ENCODE data around the gene TRMT112. TPM values are rescaled to one million over a fixed set of nuclear protein-coding genes. Genes with fewer than 3 reads are reported as not detected.

The TRMT112 gene
- total RNA-seq, 1 experiment from 2014 or later, result 341 TPM

DNA sequence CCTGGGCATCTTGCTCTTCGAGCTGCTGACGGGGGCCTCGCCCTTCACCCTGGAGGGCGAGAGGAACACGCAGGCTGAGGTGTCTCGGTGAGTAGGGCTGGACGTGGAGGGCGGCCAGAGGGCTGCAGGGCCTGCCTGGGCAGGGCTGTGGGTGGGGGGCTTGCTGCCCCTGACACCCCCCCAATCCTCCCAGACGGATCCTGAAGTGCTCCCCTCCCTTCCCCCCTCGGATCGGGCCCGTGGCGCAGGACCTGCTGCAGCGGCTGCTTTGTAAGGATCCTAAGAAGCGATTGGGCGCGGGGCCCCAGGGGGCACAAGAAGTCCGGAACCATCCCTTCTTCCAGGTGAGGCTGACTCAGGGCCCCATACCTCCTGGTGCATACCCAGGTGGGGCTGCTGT is 44.3 kb upstream of the TRMT112 start:
- no peaks in the 10 kb centered on the region for H3K27me3 ChIP-seq (ENCODE audit: control insufficient read depth, insufficient read depth, low read length)
- H3K36me3 ChIP-seq (ENCODE audit: control insufficient read depth, insufficient read depth, low read length), result peaks cover 6% of the 10 kb centered on the region
- H3K4me1 ChIP-seq (ENCODE audit: control insufficient read depth, insufficient read depth, low read length), result peaks cover 27% of the 10 kb centered on the region
- no peaks in the 10 kb centered on the region for H3K9me3 ChIP-seq (ENCODE audit: control insufficient read depth, insufficient read depth, low read depth, low read length)
- ATAC-seq (no peak), DNase-seq (ENCODE audit: low read depth, low spot score) (no peak)
- no TSS peak for BruUV-seq (replicated peaks)
- in situ Hi-C loops (cut with HindIII; ENCODE audit: low pct_unique_long_range_greater_than_20kb, low sequenced_read_pairs) (no loop called here), intact Hi-C loops (cut with micrococcal nuclease; ENCODE audit: unreplicated experiment) (no loop called here)
- ChIA-PET CTCF (no interaction called here), POLR2A (no interaction called here)
- TF ChIP-seq SIN3A (IDR thresholded peaks at IDR 0.05; ENCODE audit: borderline replicate concordance, insufficient read depth, low read depth, low read length), result no peak
- no peak for TF ChIP-seq TCF7L2 (IDR thresholded peaks at IDR 0.05; ENCODE audit: low read depth, low read length)
- TF ChIP-seq POLR2AphosphoS5 (IDR thresholded peaks at IDR 0.05; ENCODE audit: low read depth, low read length), result no peak
- TF ChIP-seq, protein P1, sequence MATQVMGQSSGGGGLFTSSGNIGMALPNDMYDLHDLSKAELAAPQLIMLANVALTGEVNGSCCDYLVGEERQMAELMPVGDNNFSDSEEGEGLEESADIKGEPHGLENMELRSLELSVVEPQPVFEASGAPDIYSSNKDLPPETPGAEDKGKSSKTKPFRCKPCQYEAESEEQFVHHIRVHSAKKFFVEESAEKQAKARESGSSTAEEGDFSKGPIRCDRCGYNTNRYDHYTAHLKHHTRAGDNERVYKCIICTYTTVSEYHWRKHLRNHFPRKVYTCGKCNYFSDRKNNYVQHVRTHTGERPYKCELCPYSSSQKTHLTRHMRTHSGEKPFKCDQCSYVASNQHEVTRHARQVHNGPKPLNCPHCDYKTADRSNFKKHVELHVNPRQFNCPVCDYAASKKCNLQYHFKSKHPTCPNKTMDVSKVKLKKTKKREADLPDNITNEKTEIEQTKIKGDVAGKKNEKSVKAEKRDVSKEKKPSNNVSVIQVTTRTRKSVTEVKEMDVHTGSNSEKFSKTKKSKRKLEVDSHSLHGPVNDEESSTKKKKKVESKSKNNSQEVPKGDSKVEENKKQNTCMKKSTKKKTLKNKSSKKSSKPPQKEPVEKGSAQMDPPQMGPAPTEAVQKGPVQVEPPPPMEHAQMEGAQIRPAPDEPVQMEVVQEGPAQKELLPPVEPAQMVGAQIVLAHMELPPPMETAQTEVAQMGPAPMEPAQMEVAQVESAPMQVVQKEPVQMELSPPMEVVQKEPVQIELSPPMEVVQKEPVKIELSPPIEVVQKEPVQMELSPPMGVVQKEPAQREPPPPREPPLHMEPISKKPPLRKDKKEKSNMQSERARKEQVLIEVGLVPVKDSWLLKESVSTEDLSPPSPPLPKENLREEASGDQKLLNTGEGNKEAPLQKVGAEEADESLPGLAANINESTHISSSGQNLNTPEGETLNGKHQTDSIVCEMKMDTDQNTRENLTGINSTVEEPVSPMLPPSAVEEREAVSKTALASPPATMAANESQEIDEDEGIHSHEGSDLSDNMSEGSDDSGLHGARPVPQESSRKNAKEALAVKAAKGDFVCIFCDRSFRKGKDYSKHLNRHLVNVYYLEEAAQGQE (IDR thresholded peaks at IDR 0.05; ENCODE audit: insufficient read depth in 1 of 2, low read depth in 2 of 2, low read length in 1 of 2), result no peak
- TF ChIP-seq, protein P2, sequence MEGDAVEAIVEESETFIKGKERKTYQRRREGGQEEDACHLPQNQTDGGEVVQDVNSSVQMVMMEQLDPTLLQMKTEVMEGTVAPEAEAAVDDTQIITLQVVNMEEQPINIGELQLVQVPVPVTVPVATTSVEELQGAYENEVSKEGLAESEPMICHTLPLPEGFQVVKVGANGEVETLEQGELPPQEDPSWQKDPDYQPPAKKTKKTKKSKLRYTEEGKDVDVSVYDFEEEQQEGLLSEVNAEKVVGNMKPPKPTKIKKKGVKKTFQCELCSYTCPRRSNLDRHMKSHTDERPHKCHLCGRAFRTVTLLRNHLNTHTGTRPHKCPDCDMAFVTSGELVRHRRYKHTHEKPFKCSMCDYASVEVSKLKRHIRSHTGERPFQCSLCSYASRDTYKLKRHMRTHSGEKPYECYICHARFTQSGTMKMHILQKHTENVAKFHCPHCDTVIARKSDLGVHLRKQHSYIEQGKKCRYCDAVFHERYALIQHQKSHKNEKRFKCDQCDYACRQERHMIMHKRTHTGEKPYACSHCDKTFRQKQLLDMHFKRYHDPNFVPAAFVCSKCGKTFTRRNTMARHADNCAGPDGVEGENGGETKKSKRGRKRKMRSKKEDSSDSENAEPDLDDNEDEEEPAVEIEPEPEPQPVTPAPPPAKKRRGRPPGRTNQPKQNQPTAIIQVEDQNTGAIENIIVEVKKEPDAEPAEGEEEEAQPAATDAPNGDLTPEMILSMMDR (IDR thresholded peaks at IDR 0.05), result no peak
- no peak overlapping the region for H3K27ac ChIP-seq (ENCODE audit: low read length)
- H3K4me3 ChIP-seq (ENCODE audit: low read depth in 2 of 2, low read length in 2 of 2), result no peak overlapping the region

DNA sequence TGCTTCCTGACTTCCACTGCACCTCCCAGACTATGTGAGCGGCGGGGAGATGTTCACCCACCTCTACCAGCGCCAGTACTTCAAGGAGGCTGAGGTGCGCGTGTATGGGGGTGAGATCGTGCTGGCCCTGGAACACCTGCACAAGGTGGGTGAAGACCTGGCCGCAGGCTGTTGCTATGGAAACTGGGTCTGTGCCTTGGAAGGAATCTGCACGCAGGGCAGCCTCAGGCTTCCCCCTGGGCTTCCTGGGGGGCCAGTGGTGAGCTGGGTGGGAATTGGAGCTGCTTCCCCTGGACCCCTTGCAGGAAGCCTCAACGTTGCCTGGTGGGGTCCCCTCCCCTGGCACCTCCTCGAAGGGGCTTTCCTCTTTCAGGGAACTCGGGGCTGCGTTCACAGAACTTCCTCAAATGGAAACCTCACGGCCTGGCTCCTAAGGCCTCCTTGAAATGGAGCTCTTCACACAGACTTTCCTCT is 43.1 kb upstream of the TRMT112 start:
- H3K4me1 ChIP-seq (ENCODE audit: control insufficient read depth, insufficient read depth, low read length), result peaks cover 36% of the 10 kb centered on the region
- TF ChIP-seq, protein P1 (IDR thresholded peaks at IDR 0.05; ENCODE audit: insufficient read depth in 1 of 2, low read depth in 2 of 2, low read length in 1 of 2), result no peak
- no peak for TF ChIP-seq TCF7L2 (IDR thresholded peaks at IDR 0.05; ENCODE audit: low read depth, low read length)
- TF ChIP-seq SIN3A (IDR thresholded peaks at IDR 0.05; ENCODE audit: borderline replicate concordance, insufficient read depth, low read depth, low read length), result no peak
- TF ChIP-seq, protein P2 (IDR thresholded peaks at IDR 0.05), result no peak
- no peak for TF ChIP-seq POLR2AphosphoS5 (IDR thresholded peaks at IDR 0.05; ENCODE audit: low read depth, low read length)
- ChIA-PET POLR2A (no interaction called here), CTCF (no interaction called here)
- no peak overlapping the region for H3K4me3 ChIP-seq (ENCODE audit: low read depth in 2 of 2, low read length in 2 of 2)
- no peaks in the 10 kb centered on the region for H3K27me3 ChIP-seq (ENCODE audit: control insufficient read depth, insufficient read depth, low read length)
- no peak for DNase-seq (ENCODE audit: low read depth, low spot score)
- in situ Hi-C loops (cut with HindIII; ENCODE audit: low pct_unique_long_range_greater_than_20kb, low sequenced_read_pairs), result no loop called here
- BruUV-seq (replicated peaks), result no TSS peak
- peaks cover 4% of the 10 kb centered on the region for H3K36me3 ChIP-seq (ENCODE audit: control insufficient read depth, insufficient read depth, low read length)
- no peaks in the 10 kb centered on the region for H3K9me3 ChIP-seq (ENCODE audit: control insufficient read depth, insufficient read depth, low read depth, low read length)
- ATAC-seq, result no peak
- H3K27ac ChIP-seq (ENCODE audit: low read length), result no peak overlapping the region
- intact Hi-C loops (cut with micrococcal nuclease; ENCODE audit: unreplicated experiment), result no loop called here
